BE2C (cell line): ENCODE results near the gene WBP1. TPM values are rescaled to one million over a fixed set of nuclear protein-coding genes. Genes with fewer than 3 reads are reported as not detected.

ENCODE experiments used
- DNase-seq: peaks from one replicate; pipeline ENCODE4 v3.0.0-alpha.2; 2020
- H3K27me3 ChIP-seq: fragments of 250-450 bp; sonication (Bioruptor Pico); 2 replicates; pipeline ENCODE4 v1.5.1; 2020; ENCODE audit warnings: mild to moderate bottlenecking
- H3K36me3 ChIP-seq: fragments of 250-450 bp; sonication (Bioruptor Pico); 2 replicates; pipeline ENCODE4 v1.5.1; 2020; ENCODE audit warnings: mild to moderate bottlenecking
- H3K4me1 ChIP-seq: fragments of 250-450 bp; sonication (Bioruptor Pico); 2 replicates; pipeline ENCODE4 v1.5.1; 2020
- H3K4me3 ChIP-seq: 2 replicates; pipeline ENCODE4 v1.5.1; 2011; ENCODE audit warnings: low read depth, low read length
- H3K9me3 ChIP-seq: fragments of 250-450 bp; sonication (Bioruptor Pico); 2 replicates; pipeline ENCODE4 v1.5.1; 2020
- CTCF ChIP-seq: IDR thresholded peaks from 2 replicates; pipeline ENCODE4 v1.5.1; 2012; ENCODE audit warnings: mild to moderate bottlenecking, low read depth, low read length
- polyA plus RNA-seq: library from polyadenylated mRNA; unstranded; fragments of >200 nt; gene quantifications from one replicate; pipeline ENCODE4 v1.2.1, GENCODE V29; 2012; ENCODE audit warnings: low read depth, missing spikeins; ENCODE audit not compliant: insufficient read length, insufficient read depth

Gene WBP1
- polyA plus RNA-seq: 160 TPM

- peak within 1 kb of the TSS; percentile 85 for H3K4me3 ChIP-seq
- TF ChIP-seq CTCF: no peak
- H3K9me3 ChIP-seq: no peaks in the 10 kb centered on the region
- H3K36me3 ChIP-seq: no peaks in the 10 kb centered on the region; the same call in 1 of the 2 replicates
- peak; percentile 95 for DNase-seq
- no peaks in the 10 kb centered on the region for H3K27me3 ChIP-seq
- H3K4me1 ChIP-seq: no peaks in the 10 kb centered on the region
These were observed at the start of gene WBP1 for GRCh38 chr2:74458132-74458937. WBP1 (plus strand) TSS chr2:74458438; CDS start chr2:74458603, 165 bp downstream.

DNA sequence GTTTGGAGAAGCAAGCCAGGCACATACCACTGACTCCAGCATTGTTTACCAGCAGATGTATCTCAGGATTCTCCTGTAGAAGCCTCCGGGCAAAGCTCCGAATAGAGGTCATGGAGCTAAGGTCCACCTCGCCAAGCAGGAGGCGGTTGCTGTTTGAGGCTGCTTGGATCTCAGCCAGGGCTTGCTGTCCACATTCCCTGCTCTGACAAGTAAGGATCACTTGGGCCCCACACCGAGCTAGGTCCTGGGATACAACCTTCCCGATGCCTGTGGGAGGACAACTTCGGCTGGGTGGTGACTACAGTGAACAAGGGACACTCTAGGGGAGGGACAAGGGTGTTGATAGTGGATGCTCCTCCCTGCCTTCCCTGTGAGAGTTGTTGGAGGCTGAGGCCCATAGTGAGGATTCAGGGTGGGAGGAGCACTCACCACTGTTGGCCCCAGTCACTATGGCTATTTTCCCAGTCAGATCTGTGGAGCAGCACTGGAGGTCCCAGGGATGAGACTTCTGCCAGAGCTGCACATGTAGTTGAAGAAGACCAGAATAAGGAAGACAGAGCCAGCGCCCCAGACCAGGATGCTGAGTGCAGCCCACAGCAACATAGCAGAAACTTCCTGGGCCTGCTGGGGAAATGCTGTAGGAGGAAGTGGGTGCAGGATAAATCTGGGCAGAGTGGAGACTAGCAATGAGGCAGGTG lies 45.1 kb upstream of the WBP1 start:
- H3K4me3 ChIP-seq: no peak overlapping the region
- H3K4me1 ChIP-seq: no peaks in the 10 kb centered on the region
- no peaks in the 10 kb centered on the region for H3K36me3 ChIP-seq
- no peak for DNase-seq
- no peaks in the 10 kb centered on the region for H3K27me3 ChIP-seq
- TF ChIP-seq CTCF: no peak
- H3K9me3 ChIP-seq: no peaks in the 10 kb centered on the region

DNA sequence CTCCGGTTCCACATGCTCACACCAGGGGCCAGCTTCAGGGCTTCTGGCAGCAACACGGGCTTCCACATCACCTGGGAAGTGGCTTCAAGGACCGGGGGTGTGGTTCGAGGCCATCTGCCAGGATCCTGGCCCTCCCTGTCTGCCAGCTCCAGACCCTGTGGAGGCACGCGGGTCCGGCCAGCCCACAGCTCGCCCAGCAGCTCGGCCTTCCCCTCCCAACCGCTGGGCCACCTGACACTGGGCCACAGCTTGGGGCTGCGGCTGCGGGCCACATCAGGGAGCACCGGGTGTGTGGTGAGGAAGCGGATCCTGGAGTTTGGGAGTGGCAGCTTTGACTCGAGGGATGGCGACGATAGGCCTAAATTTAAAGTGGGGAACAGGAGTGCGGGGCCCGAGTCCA lies 43.8 kb upstream of the WBP1 start:
- Histone ChIP-seq H3K9me3 (no peaks in the 10 kb centered on the region), H3K4me1 (no peaks in the 10 kb centered on the region), H3K4me3 (no peak overlapping the region), H3K27me3 (no peaks in the 10 kb centered on the region), H3K36me3 (no peaks in the 10 kb centered on the region)
- DNase-seq: no peak
- no peak for TF ChIP-seq CTCF

DNA sequence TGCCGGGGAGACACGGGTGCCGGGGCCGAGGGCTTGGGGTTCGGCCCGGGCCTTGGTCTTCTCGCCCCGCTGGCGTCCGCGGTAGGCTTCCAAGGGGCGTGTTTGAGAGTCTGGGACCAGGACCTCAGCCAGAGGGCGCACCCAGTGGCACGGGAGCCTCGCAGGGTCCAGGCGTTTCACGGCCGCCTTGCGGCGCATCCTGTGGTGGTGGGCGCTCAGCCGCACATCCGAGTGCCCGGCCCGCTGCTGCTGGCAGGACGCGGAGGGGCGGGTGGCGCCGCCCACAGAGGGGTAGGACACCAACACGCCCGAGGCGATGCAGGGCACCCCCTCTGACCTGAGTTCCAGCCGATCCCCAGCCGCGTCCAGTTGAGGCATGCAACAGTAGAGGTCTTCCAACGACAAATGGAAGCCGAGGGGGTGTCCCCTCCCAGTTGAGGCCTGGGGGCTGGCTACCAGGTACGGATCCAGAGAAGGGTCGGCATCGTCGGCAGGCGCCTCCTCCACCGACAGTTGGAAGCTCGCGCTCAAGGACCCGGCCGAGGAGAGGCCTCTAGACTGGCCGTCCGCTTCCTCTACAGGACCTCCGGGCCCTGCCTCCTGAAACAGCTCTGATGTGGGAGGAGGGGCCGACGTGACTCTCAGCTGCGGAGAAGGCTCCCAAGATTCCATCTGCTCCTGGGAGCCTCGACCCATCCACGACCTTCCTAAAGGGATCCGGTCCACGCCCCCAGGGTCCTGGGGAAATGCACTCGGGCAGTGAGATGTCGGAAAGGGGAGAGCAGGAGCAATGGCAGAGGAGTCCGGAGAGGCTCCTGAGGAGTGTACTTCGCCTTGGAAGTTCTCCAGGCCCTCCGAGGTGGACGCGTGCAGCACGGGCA lies 43.1 kb upstream of the WBP1 start:
- no peak for DNase-seq
- no peak overlapping the region for H3K4me3 ChIP-seq

DNA sequence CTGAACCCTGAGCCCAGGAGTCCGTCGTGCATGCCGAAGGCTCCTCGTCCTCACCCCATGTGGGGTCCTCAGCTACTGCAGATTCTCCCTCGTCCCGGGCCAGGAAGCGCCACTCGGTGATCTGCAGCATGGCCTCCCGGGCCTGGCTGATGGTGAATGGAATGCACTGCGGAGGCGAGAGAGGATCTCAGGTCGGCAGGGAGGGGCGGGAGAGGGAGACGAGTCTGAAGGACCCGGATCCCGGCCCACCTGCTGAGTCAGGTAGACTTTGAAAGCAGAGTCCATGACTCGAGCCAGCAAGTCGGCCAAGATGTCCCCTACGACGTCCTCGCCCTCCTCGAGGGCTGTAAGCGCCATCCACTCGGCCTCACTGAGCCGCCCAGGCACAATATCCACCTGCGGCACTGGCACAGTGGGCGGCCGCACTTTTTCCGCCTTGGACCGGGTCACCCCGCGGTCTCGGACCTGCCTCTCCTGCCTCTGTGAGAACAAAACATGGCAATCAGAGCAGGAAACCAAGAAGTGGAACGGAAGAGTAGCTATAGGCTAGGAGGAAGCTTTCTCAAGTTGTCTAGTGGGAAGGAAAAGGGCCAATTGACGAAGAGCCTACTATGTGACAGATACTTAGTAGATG lies 42.4 kb upstream of the WBP1 start:
- Histone ChIP-seq H3K9me3 (no peaks in the 10 kb centered on the region), H3K27me3 (no peaks in the 10 kb centered on the region), H3K36me3 (no peaks in the 10 kb centered on the region), H3K4me1 (no peaks in the 10 kb centered on the region), H3K4me3 (no peak overlapping the region)
- TF ChIP-seq CTCF: no peak
- no peak for DNase-seq

More for the DNA sequence above, 43.1 kb upstream of the WBP1 start:
- Histone ChIP-seq H3K27me3 (no peaks in the 10 kb centered on the region), H3K4me1 (no peaks in the 10 kb centered on the region), H3K36me3 (no peaks in the 10 kb centered on the region), H3K9me3 (no peaks in the 10 kb centered on the region)
- TF ChIP-seq CTCF: no peak
